AG08396 (cell line): ENCODE measurements around the gene TMEM184A.

ENCODE experiments used
- DNase-seq: peaks from one replicate; pipeline ENCODE4 v3.0.0; 2012; ENCODE audit warnings: low spot score, mixed read lengths

TMEM184A gene

GRCh38 chr7:1501487-1502270 lies 54.3 kb downstream of the TMEM184A start:
- DNase-seq = no peak

- no peak for DNase-seq
These were observed 55.8 kb downstream of the TMEM184A start for GRCh38 chr7:1500064-1500807.

- DNase-seq = no peak
These were observed 56.5 kb downstream of the TMEM184A start for GRCh38 chr7:1499367-1500029.

GRCh38 chr7:1498370-1499305 lies 57.4 kb downstream of the TMEM184A start:
- no peak for DNase-seq

DNA sequence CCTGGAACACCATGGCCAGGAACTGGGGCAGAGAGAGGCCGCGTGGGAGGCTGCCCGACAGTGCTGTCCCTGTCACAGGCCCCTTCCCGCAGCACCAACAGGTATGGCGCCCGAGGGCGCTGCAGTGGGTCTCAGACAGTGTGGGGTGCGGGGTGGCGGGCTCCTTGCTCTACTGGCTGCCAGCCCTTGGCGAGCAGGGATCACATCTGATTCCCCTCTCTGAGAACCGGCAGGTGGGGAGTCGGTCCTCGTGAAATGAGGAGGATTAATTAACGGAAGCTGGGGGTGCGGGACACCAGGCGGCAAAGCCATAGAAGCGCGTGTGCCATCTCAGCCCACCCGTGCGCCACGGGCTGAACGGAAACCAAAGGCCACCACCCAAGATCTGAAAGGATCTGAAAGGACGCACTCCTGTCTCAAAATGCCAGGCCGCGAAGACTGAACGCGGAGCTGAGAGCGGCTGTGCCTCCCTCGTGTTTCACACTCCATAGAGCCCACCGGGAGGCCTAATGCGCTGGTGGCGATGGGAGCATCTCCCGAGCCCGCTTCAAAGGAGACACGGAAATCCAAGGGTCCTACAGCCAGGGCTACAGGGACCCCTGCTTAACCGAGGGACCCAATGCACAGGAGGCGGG lies 58.6 kb downstream of the TMEM184A start:
- no peak for DNase-seq

DNA sequence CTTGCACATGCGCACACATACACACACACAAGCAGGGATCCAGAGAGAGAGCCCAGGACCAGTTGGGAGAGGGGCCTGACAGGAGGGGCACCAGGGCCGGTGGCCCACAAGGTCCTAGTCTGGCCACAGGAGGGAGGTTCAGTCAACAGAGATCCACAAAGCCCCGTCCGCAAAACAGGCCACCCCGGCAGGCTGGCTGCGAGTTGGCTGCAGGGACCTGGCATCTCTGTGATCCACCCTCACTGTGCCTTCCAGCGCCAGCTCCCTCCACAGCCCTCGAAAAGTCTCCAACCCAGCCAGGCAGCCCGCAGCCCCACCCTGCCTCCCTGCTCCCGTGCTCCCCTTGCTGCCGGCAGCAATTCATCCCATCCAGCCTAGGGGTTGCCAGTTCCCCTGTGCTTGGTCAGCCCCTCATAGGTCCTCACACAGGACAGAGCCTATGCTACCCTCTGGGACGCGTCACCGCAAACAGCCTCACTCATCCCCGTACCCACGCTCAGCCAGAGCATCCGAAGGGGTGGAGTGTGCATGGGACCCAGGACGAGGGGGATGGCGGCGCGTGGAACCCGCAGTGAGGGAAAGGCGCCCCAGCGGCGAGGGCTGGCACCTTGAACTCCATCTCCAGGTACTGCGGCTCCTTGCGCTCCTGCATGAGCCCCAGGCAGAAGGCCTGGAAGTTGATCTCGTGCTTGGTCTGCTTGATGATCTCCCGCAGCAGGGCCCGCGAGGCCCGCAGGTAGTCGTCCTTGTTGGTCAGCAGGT lies 59.3 kb downstream of the TMEM184A start:
- DNase-seq = no peak

GRCh38 chr7:1495564-1496242 lies 60.3 kb downstream of the TMEM184A start:
- DNase-seq = no peak

- DNase-seq = no peak
These were observed 61.0 kb downstream of the TMEM184A start for GRCh38 chr7:1494866-1495563.

DNA sequence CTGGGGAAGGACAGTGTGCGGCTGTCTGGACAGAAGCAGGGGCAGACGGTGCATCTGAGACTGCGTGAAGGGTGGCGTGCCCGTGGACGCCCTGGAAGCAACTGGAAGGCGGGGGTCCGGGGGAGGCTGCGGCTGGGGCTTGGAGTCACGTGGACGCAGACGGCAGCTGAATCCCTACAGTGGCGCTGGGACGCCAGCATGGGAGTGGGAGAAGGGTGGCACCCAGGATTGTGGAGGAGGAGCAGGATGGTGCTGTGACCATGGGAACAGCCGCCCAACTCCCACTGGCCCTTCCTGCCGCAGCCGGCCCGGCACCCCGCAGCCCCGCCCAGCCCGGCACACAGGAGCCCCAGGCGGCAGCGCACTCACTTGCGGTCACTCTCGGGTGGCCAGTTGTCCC lies 61.6 kb downstream of the TMEM184A start:
- no peak for DNase-seq

GRCh38 chr7:1493571-1493970 lies 62.4 kb downstream of the TMEM184A start:
- DNase-seq = no peak

- DNase-seq = no peak
These were observed 62.9 kb downstream of the TMEM184A start for GRCh38 chr7:1493129-1493528.

DNA sequence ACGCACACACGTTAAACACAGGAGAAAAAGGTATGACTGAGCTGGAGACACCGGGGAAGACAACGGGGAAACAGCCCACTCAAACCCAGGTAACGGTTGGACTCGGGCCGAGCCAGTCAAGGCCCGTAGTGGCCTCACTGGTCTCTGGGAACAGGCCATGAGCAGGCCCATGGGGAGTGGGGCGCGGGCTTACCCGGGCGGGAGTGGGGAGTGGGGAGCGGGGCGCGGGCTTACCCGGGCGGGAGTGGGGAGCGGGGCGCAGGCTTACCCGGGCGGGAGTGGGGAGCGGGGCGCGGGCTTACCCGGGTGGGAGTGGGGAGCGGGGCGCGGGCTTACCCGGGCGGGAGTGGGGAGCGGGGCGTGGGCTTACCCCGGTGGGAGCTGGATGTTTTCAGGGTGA lies 63.4 kb downstream of the TMEM184A start:
- DNase-seq = no peak
